ENCODE data around the gene SENP3.
A peak's percentile ranks its signal among the peaks of the same experiment; 100 is the strongest.

SENP3 gene

GRCh38 chr17:7613769-7614424 lies 52.2 kb downstream of the SENP3 start:
- Histone ChIP-seq H3K9ac (peak overlapping the region; percentile 85 to 96 (median 93)), H4K20me1 (peaks cover 13 to 51% (median 46%) of the 10 kb centered on the region in 11 experiments; a peak in 17 of 22 replicates), H3K36me3 (peaks cover 15 to 35% (median 24%) of the 10 kb centered on the region in 11 experiments), H3K4me1 (peaks cover 24 to 38% (median 31%) of the 10 kb centered on the region in 10 experiments), H3K27me3 (no peaks in the 10 kb centered on the region), H3K27ac (peak overlapping the region; percentile 78 to 93 (median 90)), H3K4me2 (peak overlapping the region; percentile 85 to 100 (median 95)), H3K4me3 (peak overlapping the region; percentile 81 to 97 (median 88)), H3K9me3 (replicated peaks in 1 of 11) (no peaks in the 10 kb centered on the region)
- TF ChIP-seq Cebpa-rat (IDR thresholded peaks at IDR 0.05), result no peak

GRCh38 chr17:7614425-7615264 lies 52.9 kb downstream of the SENP3 start, which contains the start of gene FXR2:
TSS of gene FXR2 (minus strand) at chr17:7614897. CDS start at chr17:7614532, 365 bp downstream.
- Histone ChIP-seq H3K9ac (peak within 1 kb of the TSS; percentile 85 to 96 (median 93)), H3K36me3 (peaks cover 15 to 27% (median 21%) of the 10 kb centered on the region in 11 experiments), H4K20me1 (peaks cover 13 to 44% (median 39%) of the 10 kb centered on the region in 11 experiments; a peak in 16 of 22 replicates), H3K4me2 (peak within 1 kb of the TSS; percentile 85 to 100 (median 95)), H3K27me3 (no peaks in the 10 kb centered on the region), H3K27ac (peak within 1 kb of the TSS; percentile 78 to 93 (median 90)), H3K4me3 (peak within 1 kb of the TSS; percentile 81 to 97 (median 88)), H3K4me1 (peaks cover 24 to 38% (median 31%) of the 10 kb centered on the region in 10 experiments), H3K9me3 (replicated peaks in 1 of 11) (no peaks in the 10 kb centered on the region)
- TF ChIP-seq Cebpa-rat (IDR thresholded peaks at IDR 0.05), result no peak

GRCh38 chr17:7615265-7615747 lies 53.6 kb downstream of the SENP3 start:
- H3K4me2 ChIP-seq, result peak overlapping the region; percentile 39 to 75 (median 65); a peak in 20 of 22 replicates
- H3K9me3 ChIP-seq (replicated peaks in 1 of 11), result no peaks in the 10 kb centered on the region
- H3K27me3 ChIP-seq, result no peaks in the 10 kb centered on the region
- peak overlapping the region; percentile 47 to 95 (median 62) for H3K4me3 ChIP-seq
- peaks cover 24 to 38% (median 31%) of the 10 kb centered on the region in 10 experiments for H3K4me1 ChIP-seq
- peaks cover 12 to 21% (median 19%) of the 10 kb centered on the region in 11 experiments; a peak in 21 of 22 replicates for H3K36me3 ChIP-seq
- H3K27ac ChIP-seq, result peak overlapping the region in 10 of 11 experiments; percentile 30 to 78 (median 67); a peak in 17 of 22 replicates
- no peak for TF ChIP-seq Cebpa-rat (IDR thresholded peaks at IDR 0.05)
- H4K20me1 ChIP-seq, result peaks cover 10 to 40% (median 35%) of the 10 kb centered on the region in 11 experiments; a peak in 16 of 22 replicates
- H3K9ac ChIP-seq, result peak overlapping the region; percentile 61 to 81 (median 73); a peak in 21 of 22 replicates

GRCh38 chr17:7618608-7619007 lies 56.9 kb downstream of the SENP3 start:
- Histone ChIP-seq H3K27ac (no peak overlapping the region), H3K4me2 (no peak overlapping the region), H4K20me1 (peaks cover 0 to 7% (median 4%) of the 10 kb centered on the region in 11 experiments; a peak in 12 of 22 replicates), H3K9me3 (replicated peaks in 1 of 11) (no peaks in the 10 kb centered on the region), H3K4me1 (peaks cover 3 to 10% (median 5%) of the 10 kb centered on the region in 10 experiments), H3K27me3 (no peaks in the 10 kb centered on the region), H3K4me3 (no peak overlapping the region), H3K36me3 (no peaks in the 10 kb centered on the region), H3K9ac (no peak overlapping the region)
- TF ChIP-seq Cebpa-rat (IDR thresholded peaks at IDR 0.05), result no peak

GRCh38 chr17:7620835-7621234 lies 59.1 kb downstream of the SENP3 start:
- Histone ChIP-seq H4K20me1 (no peaks in the 10 kb centered on the region; a peak in 2 of 22 replicates), H3K4me3 (no peak overlapping the region), H3K9ac (no peak overlapping the region), H3K4me2 (no peak overlapping the region), H3K36me3 (peaks cover 0 to 9% (median 3%) of the 10 kb centered on the region in 11 experiments; a peak in 10 of 22 replicates), H3K9me3 (replicated peaks in 1 of 11) (no peaks in the 10 kb centered on the region), H3K4me1 (peaks cover 0 to 2% (median under 1%) of the 10 kb centered on the region in 10 experiments; a peak in 2 of 20 replicates), H3K27me3 (no peaks in the 10 kb centered on the region), H3K27ac (no peak overlapping the region)
- TF ChIP-seq Cebpa-rat (IDR thresholded peaks at IDR 0.05), result no peak
